G401 (cell line): ENCODE data around the gene YEATS2. TPM values are rescaled to one million over a fixed set of nuclear protein-coding genes. Genes with fewer than 3 reads are reported as not detected.
A peak's percentile ranks its signal among the peaks of the same experiment; 100 is the strongest.

Source experiments
- DNase-seq: peaks from one replicate; pipeline ENCODE4 v3.0.0-alpha.2; 2015; ENCODE audit warnings: low spot score
- in situ Hi-C: cut with HindIII; loops from 2 replicates; pipeline ENCODE4 v1.10.0; 2016; ENCODE audit warnings: low sequenced_read_pairs, mixed read lengths
- total RNA-seq: library from RNA; depleted of rRNA; stranded (reverse); fragments of >200 nt; shearing (Covaris generic); gene quantifications from 2 replicates; pipeline ENCODE4 v1.2.3, GENCODE V29; 2014

Gene YEATS2
- total RNA-seq, 1 experiment from 2014 or later = 32.1 TPM

DNA sequence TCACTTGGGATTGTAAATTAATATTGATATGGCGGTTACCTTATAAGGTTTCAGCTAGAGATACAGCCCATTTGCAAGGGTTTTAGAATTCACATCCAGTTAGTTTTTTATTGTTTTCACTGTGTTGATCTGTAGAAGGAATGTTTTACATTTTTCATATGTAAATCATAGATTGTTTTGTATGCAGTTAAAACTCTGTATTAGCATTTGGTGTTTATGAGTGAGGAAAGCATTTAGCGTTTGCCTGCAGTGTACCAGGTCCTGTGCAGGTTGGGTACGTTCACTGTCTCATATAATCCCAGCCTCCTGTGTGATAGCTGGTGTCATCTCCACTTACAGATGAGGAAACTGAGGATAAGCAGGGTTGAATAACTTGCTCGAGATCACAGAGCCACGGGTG is 104.0 kb downstream of the YEATS2 start:
- in situ Hi-C loops = no loop called here
- DNase-seq = no peak

DNA sequence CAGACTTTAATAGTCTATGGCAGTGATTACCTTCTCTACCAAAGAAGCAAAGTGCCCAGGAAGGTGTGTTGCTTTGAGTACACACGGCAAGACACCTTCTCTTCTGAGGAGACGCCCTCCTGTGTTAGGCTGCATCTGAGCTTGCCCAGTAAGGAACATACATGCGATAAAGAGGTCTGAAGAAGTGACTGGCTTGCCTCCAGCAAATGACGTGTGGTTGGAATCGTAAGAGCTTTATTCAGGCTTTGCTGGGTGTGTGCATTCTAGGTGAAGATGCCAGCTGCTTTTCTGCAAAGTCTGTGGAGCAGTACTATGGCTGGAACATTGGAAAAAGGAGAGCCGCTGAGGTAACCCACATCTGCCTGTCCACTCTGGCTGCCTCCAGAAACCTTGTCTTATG is 105.4 kb downstream of the YEATS2 start:
- in situ Hi-C loops = no loop called here
- peak; percentile 78 for DNase-seq

DNA sequence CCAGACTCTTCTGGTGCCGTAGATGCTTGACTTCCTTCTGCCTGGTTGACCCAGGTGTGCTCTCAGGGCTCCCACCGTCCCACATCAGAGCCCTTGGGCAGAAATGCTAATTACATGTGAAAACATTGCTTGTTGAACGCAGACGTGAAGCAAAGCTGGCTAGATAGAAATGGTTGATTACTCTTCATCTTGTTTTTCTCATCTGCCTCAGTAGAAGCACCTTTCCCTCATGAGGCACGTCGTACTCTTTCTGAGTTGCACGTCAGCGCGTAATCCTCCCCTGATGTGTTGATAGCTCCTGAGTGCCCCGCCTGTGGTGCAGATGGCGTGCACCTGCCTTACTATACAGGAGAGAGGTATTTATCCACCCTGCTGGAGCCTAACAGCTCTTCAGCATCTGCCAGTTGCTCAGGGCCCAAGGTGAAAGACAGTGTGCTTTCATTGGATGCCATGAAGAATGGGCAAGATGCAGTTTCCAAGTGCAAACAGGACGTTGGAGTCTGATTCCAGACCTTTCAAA is 109.7 kb downstream of the YEATS2 start:
- in situ Hi-C loops = no loop called here
- DNase-seq = no peak

DNA sequence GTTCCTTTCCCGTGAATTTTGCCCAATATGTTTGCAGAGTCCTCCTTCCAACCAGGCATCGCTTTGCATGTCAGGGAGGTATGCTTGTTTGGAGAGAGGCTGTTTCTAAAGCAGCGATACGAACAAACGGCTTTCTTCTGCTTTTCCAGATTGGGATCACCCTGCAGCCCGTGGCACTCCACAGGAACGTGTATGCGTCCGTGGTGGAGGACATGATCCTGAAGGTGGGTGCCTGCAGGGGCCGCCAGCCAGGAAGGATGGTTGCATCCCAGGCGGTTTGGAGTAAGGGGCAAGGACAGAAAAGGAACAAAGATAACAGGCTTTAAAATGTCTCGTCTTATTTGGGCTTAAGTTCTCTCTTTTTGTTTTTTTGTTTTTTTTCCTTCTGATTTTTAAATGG is 110.3 kb downstream of the YEATS2 start:
- no peak for DNase-seq
- in situ Hi-C loops = no loop called here

DNA sequence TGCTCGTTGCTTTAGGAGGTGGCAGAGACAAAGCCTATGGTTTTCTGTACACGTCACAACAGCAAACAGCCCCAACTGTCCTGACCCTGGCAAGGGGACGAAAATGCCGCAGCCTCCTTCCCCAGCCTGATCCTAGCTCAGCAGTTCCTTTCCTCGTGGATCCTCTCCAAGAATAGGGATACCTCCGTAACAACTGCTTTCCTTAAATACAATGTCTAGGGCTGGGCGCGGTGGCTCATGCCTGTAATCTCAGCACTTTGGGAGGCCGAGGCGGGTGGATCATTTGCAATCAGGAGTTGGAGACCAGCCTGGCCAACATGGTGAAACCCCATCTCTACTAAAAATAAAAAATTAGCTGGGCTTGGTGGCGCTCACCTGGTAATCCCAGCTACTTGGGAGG is 110.8 kb downstream of the YEATS2 start:
- in situ Hi-C loops = no loop called here
- DNase-seq = no peak

DNA sequence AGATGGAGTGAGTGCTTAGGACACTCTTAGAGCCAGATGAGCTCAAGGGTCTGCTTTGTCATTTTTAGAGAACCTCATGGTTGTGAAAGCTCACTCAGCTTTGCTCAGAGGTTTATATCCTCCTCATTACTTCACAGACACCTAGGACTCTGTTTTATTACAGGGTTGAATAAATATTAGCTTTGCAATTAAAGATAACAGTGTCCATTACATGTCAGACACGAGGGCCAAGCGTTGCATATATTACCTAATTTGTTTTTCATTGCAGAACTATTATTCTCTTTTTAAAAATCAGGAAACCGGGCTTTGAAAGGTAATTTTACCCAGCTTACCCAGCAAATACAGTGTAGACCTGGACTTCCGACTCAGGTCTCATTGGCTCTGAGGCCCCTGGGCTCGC is 111.7 kb downstream of the YEATS2 start:
- in situ Hi-C loops = no loop called here
- no peak for DNase-seq

DNA sequence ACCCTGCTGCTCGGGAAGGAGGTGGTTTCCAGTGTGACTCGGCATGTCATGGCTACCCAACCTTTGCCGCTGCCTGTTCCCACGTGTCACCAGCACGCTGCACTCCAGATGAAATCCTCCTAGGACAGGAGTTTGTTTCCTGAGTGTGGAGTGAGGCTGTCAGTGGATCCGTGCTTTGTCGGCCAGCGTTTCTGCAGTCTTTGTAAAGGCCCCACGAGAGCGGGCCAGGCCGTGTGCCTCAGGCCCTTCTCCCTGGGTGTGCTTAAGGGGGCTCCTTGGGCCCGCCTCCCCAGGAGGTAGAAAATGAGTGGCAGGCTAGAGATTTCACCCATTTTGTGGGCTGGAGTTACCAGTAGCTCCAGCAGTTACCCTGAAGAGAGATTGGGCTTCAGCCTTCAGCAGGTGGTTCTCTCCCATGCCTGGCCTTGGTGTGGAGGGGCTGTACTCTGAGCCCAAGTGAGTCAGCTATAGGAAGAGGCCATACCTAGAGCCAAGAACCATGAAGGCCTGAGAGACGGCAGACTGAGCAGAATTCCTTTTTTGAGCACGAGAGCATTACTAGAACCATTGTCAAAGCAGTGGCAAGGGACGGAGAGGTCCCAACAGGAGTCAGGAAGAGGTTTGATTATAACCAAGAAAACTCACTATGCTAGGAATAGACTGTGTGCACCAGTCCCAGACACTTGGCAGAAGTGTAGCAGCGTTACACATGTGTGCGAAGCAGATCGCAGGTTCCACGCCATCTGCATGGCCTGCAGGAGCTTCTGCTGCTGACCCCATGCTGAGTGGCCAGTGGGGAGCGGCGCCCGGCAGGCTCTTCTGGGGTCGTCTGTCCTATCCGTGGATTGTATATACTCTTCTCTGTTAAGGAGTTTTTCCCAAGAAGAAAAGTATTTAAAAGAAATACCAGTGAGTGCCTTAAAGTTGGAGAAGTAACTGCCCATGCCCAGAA is 113.3 kb downstream of the YEATS2 start:
- in situ Hi-C loops = no loop called here
- no peak for DNase-seq

DNA sequence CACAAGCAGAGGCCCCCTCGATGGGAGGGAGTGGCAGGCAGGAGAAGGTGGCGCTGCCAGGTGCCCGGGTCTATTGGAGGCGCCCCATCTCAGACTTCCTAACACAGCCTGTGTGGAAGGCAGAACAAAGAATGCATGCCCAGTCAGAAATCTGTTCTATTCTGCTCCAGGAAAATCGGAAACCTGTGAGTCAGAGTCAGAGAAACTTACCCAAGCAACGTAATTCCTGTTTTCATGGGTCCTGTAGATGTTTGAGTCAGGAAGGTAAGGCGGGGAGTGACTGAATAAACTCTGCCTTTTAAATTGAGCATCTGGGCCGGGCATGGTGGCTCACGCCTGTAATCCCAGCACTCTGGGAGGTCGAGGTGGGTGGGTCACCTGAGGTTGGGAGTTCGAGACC is 114.0 kb downstream of the YEATS2 start:
- in situ Hi-C loops = no loop called here
- no peak for DNase-seq

DNA sequence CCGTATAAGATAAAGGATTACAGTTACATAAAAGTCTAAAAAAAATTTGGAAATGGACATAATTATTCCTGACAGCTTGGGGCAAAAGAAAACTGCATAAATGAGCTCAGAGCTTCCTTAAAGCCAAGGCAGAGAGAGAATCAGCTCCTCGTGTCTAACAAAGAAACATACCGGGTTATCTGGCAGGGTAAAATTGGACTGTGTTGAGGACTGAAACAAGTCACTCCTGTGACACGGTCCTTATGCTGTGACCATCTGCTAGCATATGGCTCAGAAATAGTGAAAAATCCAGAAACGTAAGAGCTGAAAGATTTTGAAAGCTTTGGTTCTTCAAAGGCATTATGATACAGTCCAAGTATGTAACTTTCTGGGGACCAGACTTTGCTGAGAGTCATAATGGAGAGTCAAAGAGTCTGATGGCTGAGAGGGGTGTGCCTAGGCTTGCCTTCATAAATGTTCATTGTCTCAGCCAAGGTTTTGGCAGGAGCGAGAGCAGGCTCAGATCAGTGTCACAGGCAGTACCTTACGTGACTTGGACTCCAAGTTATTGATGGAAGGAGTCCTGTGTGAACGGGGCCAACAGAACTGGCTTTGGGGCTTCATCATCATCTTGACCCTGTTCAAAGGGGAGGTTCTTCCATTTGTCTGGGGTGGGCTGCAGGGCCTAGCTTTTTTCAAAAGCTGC is 115.3 kb downstream of the YEATS2 start:
- DNase-seq = peak; percentile 92
- in situ Hi-C loops = no loop called here

DNA sequence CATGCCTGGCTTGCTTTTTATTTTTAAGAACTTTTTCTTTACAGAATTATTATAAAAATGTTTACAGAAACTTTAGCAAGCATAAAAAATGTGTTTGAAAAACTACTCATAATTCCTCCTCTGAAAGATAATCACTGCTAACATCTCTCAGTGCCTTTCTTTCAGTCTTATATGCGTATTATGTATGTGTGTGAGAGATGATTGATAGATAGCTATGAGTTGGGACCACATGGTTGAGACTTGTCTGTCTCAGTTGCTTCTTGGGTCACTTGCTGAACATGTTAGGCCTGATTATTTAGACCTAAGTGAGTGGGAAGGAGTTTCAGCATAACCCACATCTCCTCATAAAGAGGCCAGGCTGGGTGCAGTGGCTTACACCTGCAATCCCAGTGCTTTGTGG is 116.6 kb downstream of the YEATS2 start:
- in situ Hi-C loops = no loop called here

DNA sequence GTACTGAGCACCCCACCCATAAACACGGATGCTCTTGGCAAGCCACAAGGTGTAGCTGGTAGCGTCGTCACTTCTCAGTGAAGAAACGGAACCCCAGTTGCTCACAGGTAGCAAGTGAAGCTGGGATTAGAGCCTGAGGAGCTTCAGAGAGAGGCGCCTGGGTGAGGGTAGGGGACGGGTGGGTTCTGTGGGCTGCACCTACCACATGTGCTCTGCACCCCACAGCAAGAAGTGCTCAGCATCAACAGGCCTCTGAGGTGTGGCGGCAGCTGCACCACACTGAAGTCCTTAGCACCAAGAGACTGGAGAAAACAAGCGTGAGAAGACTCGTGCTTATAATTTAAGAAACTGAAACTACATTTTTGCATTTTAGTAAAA is 118.0 kb downstream of the YEATS2 start:
- in situ Hi-C loops = no loop called here
- no peak for DNase-seq

More for the DNA sequence above, 116.6 kb downstream of the YEATS2 start:
- DNase-seq = no peak

DNA sequence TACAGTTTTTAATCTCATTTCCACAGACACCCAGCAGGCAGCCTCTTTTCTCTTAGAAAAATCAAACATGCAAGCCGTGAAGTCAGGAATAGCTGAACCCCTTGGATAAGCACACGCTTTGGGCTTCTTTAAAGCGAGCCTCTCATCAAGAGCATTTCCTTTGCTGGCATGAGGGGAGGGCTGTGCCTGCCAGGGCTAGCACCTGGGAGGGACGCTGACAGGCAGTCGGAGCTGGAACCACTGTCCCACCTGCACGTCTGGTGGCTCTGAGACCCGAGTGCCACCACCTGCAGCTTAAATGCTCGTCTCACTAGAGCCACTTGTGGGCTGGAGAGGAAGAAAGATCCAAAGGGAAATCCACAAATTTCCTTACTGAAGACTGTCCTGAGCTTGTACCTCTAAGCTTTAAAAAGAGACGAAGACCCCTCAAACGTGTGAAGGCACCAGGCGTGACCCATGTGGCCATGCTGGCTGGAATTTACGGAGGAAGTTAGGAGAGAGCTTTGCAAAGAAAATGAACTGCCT is 118.4 kb downstream of the YEATS2 start:
- in situ Hi-C loops = no loop called here
- peak; percentile 31 for DNase-seq

DNA sequence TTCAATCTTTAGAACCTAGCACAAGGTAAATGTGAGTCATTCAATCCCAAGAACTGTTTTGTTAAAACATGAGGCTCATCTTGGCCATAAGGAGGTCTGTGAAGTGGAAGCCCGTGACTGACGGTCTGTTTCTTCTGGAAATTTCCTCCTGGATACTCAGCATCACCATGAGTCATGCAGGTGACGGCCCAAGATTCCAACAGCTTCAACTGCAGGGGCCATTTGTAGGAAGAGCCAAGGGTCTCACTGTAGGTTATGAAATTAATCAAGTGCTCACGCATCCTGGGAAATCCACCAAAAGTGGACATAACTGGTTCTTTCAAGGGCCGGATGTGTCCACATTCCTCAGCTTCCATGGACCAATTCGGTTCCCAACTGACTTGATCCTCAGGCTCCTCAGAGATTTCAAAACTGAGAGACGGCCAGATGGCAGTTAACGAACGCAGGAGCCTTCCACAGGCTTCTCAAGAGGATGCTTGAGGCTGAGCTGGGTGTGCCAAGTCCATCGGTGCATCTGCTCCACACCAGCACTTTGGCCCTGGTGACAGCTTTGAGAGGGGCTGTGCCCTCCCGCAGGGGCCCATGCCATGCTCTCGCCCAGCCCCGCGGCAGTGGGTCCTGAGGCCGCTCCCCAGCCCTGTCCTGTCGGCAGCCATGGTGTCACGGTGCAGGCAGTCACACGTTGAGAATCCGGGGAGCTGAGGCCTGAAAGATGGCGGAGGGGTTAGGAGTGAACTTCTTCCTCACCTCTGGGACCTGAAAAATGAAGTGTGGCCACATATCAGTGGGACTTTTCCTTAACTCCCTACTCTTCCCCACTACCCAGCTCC is 119.3 kb downstream of the YEATS2 start:
- DNase-seq = peak; percentile 47
- in situ Hi-C loops = no loop called here

DNA sequence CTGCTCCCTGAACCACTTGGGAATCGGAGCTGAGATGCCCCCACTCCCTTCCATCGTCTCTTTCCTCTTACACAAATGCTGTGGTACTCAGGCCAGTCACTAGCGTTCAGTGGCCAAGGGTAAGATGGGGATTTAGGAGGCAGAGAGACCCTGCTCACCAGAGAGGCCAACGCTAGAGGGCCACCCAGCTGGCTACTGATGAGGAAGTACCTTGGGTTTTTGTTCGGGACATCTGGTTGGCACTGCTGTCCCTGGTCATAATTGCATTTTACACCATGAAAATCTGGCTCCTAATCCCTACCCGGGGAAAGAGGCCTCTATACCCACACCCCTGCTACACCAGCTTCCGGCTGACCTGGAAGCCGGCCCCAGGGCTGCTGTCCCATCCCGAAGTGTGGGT is 120.0 kb downstream of the YEATS2 start:
- peak; percentile 19 for DNase-seq
- in situ Hi-C loops = no loop called here

DNA sequence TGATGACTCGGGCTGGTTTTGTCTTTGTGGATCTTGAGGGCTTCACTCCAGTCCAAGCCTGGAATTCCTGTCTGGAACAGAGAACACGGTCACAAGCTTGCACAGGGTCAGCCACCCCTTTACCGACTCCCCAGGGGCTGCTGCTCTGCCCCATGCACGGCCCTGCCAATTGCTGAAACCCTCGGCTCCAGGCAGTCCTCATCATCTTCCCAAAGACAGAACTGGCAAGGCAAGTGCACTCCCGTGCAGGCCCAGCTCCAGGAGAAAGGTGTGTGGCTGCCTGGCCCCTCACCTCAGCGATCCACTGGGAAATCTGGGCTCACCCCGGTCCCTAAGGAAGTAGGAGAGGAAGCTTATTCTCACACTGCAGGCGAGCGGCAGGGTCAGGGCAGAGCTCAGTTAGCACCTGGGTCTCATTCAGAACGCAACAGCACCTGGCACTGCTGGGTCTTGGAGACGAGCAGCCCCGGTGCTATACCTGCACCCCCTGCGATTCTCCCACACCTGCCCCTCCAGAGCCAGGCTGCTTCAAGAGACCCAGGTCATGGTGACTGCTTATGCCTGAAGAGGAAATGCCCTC is 120.5 kb downstream of the YEATS2 start:
- in situ Hi-C loops = no loop called here
- no peak for DNase-seq

DNA sequence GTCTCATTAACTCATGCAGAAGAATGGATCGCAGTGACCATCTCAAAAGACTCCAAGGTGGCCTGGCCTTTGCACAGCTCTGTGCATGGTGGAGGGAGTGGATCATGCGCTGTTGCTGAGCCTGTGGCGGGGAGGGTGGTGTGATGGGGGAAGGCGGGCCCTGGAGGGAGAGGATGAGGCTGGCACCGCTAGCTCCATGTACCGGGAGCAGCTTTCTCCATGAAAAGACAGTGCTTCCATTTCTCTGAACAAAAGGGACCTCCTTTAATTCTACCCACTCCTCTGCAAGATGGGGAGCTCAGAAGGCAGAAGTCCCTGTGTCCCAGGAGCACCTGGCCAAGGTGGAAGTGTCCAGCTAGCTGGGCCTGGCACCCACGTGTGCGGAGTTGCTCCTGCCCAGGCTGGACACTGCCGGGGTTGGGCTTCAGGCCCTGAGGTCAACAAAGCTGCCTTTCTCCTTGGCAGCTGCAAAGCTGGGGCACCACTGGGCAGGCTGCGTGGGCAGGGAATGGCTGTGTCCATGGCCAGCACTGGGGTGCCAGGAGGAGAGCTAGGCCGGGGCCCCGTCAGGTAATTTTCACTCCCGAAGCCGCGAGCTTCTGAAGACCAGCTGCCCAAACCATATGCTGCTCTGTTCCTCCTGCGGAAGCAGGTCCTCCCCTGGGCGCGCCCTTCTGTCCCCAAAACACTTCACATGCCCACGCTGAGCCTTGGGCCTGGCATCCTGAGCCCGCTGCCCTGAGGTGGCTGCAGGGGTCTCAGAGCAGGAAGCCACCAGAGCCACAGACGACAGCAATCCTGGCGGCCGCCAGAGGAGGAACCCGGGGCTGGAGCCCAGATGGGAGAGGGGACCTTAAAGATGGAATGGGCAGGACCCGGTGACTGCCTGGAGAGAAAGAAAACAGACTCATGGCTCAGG is 121.4 kb downstream of the YEATS2 start:
- in situ Hi-C loops = no loop called here
- peak; percentile 94 for DNase-seq

DNA sequence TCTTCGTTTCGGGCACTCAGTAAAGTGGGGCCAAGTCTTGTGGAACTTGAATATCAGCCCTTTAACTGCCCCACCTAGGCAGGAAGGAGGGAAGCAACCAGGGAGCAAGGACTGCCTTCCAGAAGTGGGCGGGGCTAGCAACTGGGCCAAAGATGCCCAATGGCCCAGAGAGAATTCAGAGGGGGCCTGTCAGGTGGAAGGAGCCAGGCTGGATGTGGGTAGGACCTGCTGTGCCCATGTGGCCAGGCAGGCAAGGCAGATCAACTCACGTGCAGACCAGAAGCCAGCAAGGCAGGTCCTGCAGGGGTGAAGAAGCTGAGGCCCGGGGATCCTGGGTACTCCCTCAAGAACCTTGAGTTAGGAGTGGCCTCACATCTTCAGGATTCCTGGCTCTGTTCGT is 122.2 kb downstream of the YEATS2 start:
- in situ Hi-C loops = no loop called here
- DNase-seq = peak; percentile 69

DNA sequence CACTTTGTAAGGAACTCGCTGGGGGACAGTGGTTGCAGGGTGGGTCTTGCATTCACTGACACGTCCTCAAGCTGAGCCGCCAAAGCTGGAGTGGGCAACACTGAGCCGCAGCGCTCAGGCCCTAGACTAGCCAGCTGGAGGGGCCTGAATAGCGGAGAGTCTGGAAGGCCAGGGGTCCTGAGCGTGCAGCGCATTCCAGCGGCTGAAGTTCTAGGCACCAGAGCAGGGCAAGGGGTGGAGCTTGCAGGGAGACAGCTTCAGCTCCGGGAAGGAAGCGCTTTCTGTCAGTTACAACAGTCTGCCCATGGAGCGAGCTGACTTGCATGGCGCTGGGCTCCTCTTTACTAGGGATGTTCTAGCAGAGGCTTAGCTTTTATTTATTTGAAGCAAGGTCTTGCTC is 125.0 kb downstream of the YEATS2 start:
- in situ Hi-C loops = no loop called here
- DNase-seq = peak; percentile 74
